ENCODE data around the gene PGM1. TPM values are rescaled to one million over a fixed set of nuclear protein-coding genes. Genes with fewer than 3 reads are reported as not detected.
A peak's percentile ranks its signal among the peaks of the same experiment; 100 is the strongest.

PGM1 gene
- total and polyA plus RNA-seq, 2 donors: 52.7 to 61.4 TPM

- WGBS: 66% methylated on average over 6 of the region's 6 CpGs
- H3K27ac ChIP-seq (ENCODE audit: low read depth): no peak overlapping the region
- no peaks in the 10 kb centered on the region for H3K4me1 ChIP-seq (ENCODE audit: insufficient read depth)
- H3K4me3 ChIP-seq (ENCODE audit: low read depth, low read length): no peak overlapping the region
- no peak for DNase-seq (ENCODE audit: extremely low spot score)
- no peaks in the 10 kb centered on the region for H3K36me3 ChIP-seq (ENCODE audit: insufficient read depth)
Observed at GRCh38 chr1:63688302-63688890, 95.2 kb downstream of the PGM1 start.

- Histone ChIP-seq H3K4me3 (ENCODE audit: low read depth, low read length) (no peak overlapping the region), H3K4me1 (ENCODE audit: insufficient read depth) (no peaks in the 10 kb centered on the region), H3K27ac (ENCODE audit: low read depth) (no peak overlapping the region), H3K36me3 (ENCODE audit: insufficient read depth) (no peaks in the 10 kb centered on the region)
- no peak for DNase-seq (ENCODE audit: extremely low spot score)
- 92% methylated on average over 6 of the region's 6 CpGs for WGBS
Observed at GRCh38 chr1:63690966-63691700, 97.9 kb downstream of the PGM1 start.

GRCh38 chr1:63691701-63692425 is 98.7 kb downstream of the PGM1 start:
- Histone ChIP-seq H3K4me1 (ENCODE audit: insufficient read depth) (no peaks in the 10 kb centered on the region), H3K27ac (ENCODE audit: low read depth) (no peak overlapping the region), H3K4me3 (ENCODE audit: low read depth, low read length) (no peak overlapping the region), H3K36me3 (ENCODE audit: insufficient read depth) (no peaks in the 10 kb centered on the region)
- 2% methylated on average over 6 of the region's 6 CpGs for WGBS
- peak; percentile 88 for DNase-seq (ENCODE audit: extremely low spot score)

- WGBS: 83% methylated on average over 2 of the region's 2 CpGs
Observed at GRCh38 chr1:63693944-63694571, 100.8 kb downstream of the PGM1 start.

GRCh38 chr1:63698001-63698838 is 105.0 kb downstream of the PGM1 start:
- H3K36me3 ChIP-seq (ENCODE audit: insufficient read depth): no peaks in the 10 kb centered on the region
- no peak overlapping the region for H3K27ac ChIP-seq (ENCODE audit: low read depth)
- no peak for DNase-seq (ENCODE audit: extremely low spot score)
- 51% methylated on average over 13 of the region's 13 CpGs for WGBS
- H3K4me1 ChIP-seq (ENCODE audit: insufficient read depth): no peaks in the 10 kb centered on the region
- H3K4me3 ChIP-seq (ENCODE audit: low read depth, low read length): no peak overlapping the region

More at GRCh38 chr1:63693944-63694571, 100.8 kb downstream of the PGM1 start:
- Histone ChIP-seq H3K36me3 (ENCODE audit: insufficient read depth) (no peaks in the 10 kb centered on the region), H3K4me3 (ENCODE audit: low read depth, low read length) (no peak overlapping the region), H3K4me1 (ENCODE audit: insufficient read depth) (no peaks in the 10 kb centered on the region), H3K27ac (ENCODE audit: low read depth) (no peak overlapping the region)
- no peak for DNase-seq (ENCODE audit: extremely low spot score)

- no peak for DNase-seq (ENCODE audit: extremely low spot score)
- Histone ChIP-seq H3K4me3 (ENCODE audit: low read depth, low read length) (no peak overlapping the region), H3K36me3 (ENCODE audit: insufficient read depth) (no peaks in the 10 kb centered on the region), H3K27ac (ENCODE audit: low read depth) (no peak overlapping the region), H3K4me1 (ENCODE audit: insufficient read depth) (no peaks in the 10 kb centered on the region)
- 82% methylated on average over 6 of the region's 6 CpGs for WGBS
Observed at GRCh38 chr1:63701187-63701586, 108.0 kb downstream of the PGM1 start.

- Histone ChIP-seq H3K27ac (ENCODE audit: low read depth) (no peak overlapping the region), H3K4me1 (ENCODE audit: insufficient read depth) (no peaks in the 10 kb centered on the region), H3K36me3 (ENCODE audit: insufficient read depth) (no peaks in the 10 kb centered on the region), H3K4me3 (ENCODE audit: low read depth, low read length) (no peak overlapping the region)
- 82% methylated on average over 8 of the region's 8 CpGs for WGBS
- no peak for DNase-seq (ENCODE audit: extremely low spot score)
Observed at GRCh38 chr1:63703701-63704107, 110.5 kb downstream of the PGM1 start.

- Histone ChIP-seq H3K27ac (ENCODE audit: low read depth) (no peak overlapping the region), H3K4me3 (ENCODE audit: low read depth, low read length) (no peak overlapping the region), H3K4me1 (ENCODE audit: insufficient read depth) (no peaks in the 10 kb centered on the region), H3K36me3 (ENCODE audit: insufficient read depth) (no peaks in the 10 kb centered on the region)
- DNase-seq (ENCODE audit: extremely low spot score): no peak
- WGBS: 76% methylated on average over 3 of the region's 3 CpGs
Observed at GRCh38 chr1:63704443-63704842, 111.2 kb downstream of the PGM1 start.

GRCh38 chr1:63705078-63705477 is 111.9 kb downstream of the PGM1 start:
- H3K4me3 ChIP-seq (ENCODE audit: low read depth, low read length): no peak overlapping the region
- WGBS: 73% methylated on average over 6 of the region's 6 CpGs
- DNase-seq (ENCODE audit: extremely low spot score): no peak
- H3K27ac ChIP-seq (ENCODE audit: low read depth): no peak overlapping the region
- no peaks in the 10 kb centered on the region for H3K4me1 ChIP-seq (ENCODE audit: insufficient read depth)
- H3K36me3 ChIP-seq (ENCODE audit: insufficient read depth): no peaks in the 10 kb centered on the region

- DNase-seq (ENCODE audit: extremely low spot score): no peak
- 90% methylated on average over 9 of the region's 9 CpGs for WGBS
- H3K36me3 ChIP-seq (ENCODE audit: insufficient read depth): no peaks in the 10 kb centered on the region
Observed at GRCh38 chr1:63709267-63709828, 116.1 kb downstream of the PGM1 start.

More at GRCh38 chr1:63709267-63709828, 116.1 kb downstream of the PGM1 start:
- Histone ChIP-seq H3K4me1 (ENCODE audit: insufficient read depth) (no peaks in the 10 kb centered on the region), H3K4me3 (ENCODE audit: low read depth, low read length) (no peak overlapping the region), H3K27ac (ENCODE audit: low read depth) (no peak overlapping the region)

All from urinary bladder (tissue), 4 donors.